Mesenteric fat pad (tissue), 1 donor: ENCODE measurements around the gene MED14. TPM values are rescaled to one million over a fixed set of nuclear protein-coding genes. Genes with fewer than 3 reads are reported as not detected.
"Not testable (repeated sequence)": the region's sequence is repeated elsewhere in the genome, so short reads cannot be mapped to it uniquely, and the experiment has no call there.

ENCODE experiments used
- DNase-seq: peaks from one replicate; pipeline ENCODE4 v3.0.0-alpha.2; 2020; ENCODE audit warnings: low spot score
- long read RNA-seq: library from polyadenylated mRNA; unstranded; transcript quantifications from one replicate; pipeline ENCODE4 v2.0.0, GENCODE V29; 2020
- total RNA-seq: library from RNA; stranded (reverse); fragmentation: NEBNext Ultra II Directional; extraction: Animal tissue kit (Norgen Biotek cat#: 25700); gene quantifications from one replicate; pipeline ENCODE4 v1.2.1, GENCODE V29; 2021
- donor health status: DM: yes; HTN: yes; CAD: no.

The MED14 gene
- total RNA-seq = 29.4 TPM
- long read RNA-seq, partial matches to known transcripts = 0 of 5 reads
- long read RNA-seq, other reads (novel, unspliced or antisense) = 5 of 5 reads

GRCh38 chrX:40735325-40736169 is at the start of gene MED14:
Gene MED14, minus strand, starts transcription at chrX:40735542. Its CDS starts 130 bp downstream, at chrX:40735412.
- peak; percentile 95 for DNase-seq

- DNase-seq = no peak
Observed at GRCh38 chrX:40784516-40785151, 49.3 kb upstream of the MED14 start.

GRCh38 chrX:40782644-40783259 is 47.4 kb upstream of the MED14 start:
- not testable (repeated sequence) for DNase-seq

- DNase-seq = no peak
Observed at GRCh38 chrX:40780951-40781350, 45.6 kb upstream of the MED14 start.

- no peak for DNase-seq
Observed at GRCh38 chrX:40780082-40780481, 44.7 kb upstream of the MED14 start.

- no peak for DNase-seq
Observed at GRCh38 chrX:40778861-40779575, 43.7 kb upstream of the MED14 start.

- DNase-seq = no peak
Observed at GRCh38 chrX:40773809-40774208, 38.5 kb upstream of the MED14 start.

- DNase-seq = no peak
Observed at GRCh38 chrX:40773188-40773587, 37.8 kb upstream of the MED14 start.

- no peak for DNase-seq
Observed at GRCh38 chrX:40772290-40772689, 36.9 kb upstream of the MED14 start.

- DNase-seq = no peak
Observed at GRCh38 chrX:40761762-40762161, 26.4 kb upstream of the MED14 start.

GRCh38 chrX:40759374-40759773 is 24.0 kb upstream of the MED14 start:
- no peak for DNase-seq

GRCh38 chrX:40757058-40757457 is 21.7 kb upstream of the MED14 start:
- no peak for DNase-seq

GRCh38 chrX:40755291-40756249 is 20.2 kb upstream of the MED14 start:
- DNase-seq = no peak

- no peak for DNase-seq
Observed at GRCh38 chrX:40749681-40750494, 14.5 kb upstream of the MED14 start.

- no peak for DNase-seq
Observed at GRCh38 chrX:40748977-40749376, 13.6 kb upstream of the MED14 start.

GRCh38 chrX:40746521-40746920 is 11.2 kb upstream of the MED14 start:
- DNase-seq = no peak

GRCh38 chrX:40736170-40736505 is 796 bp upstream of the MED14 start:
- DNase-seq = no peak

GRCh38 chrX:40734971-40735324 is 394 bp downstream of the MED14 start:
- DNase-seq = no peak

- DNase-seq = no peak
Observed at GRCh38 chrX:40733706-40734105, 1.6 kb downstream of the MED14 start.

- DNase-seq = not testable (repeated sequence)
Observed at GRCh38 chrX:40732499-40732898, 2.8 kb downstream of the MED14 start.
